Measurements from ENCODE around the gene PTPN11.
"Not testable (repeated sequence)": the region's sequence is repeated elsewhere in the genome, so short reads cannot be mapped to it uniquely, and the experiment has no call there.

The PTPN11 gene

DNA sequence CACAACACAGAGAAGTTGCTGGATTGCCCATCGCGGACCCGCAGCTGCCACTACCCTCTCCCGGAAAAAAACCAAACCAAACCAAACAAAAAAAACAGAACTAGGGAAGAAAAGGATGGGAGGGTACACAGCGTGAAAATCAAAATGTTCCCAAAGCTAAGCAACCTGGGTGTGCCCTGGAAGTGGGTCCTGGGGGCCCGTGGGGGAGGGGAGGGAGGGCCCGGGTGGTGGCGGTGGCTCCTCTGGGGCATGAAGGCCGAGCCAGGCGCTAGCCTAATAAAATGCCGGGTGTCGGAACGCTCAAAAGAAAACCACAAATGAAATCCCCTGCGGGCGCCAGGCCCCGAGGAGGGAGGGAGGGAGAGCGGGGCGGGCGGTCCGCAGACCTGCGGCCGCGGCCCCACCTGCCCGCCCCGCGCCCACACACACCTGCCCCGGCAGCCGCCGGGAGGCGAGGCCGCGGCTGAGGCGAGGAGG is 37.3 kb upstream of the PTPN11 start:
- TF ChIP-seq, protein P1, sequence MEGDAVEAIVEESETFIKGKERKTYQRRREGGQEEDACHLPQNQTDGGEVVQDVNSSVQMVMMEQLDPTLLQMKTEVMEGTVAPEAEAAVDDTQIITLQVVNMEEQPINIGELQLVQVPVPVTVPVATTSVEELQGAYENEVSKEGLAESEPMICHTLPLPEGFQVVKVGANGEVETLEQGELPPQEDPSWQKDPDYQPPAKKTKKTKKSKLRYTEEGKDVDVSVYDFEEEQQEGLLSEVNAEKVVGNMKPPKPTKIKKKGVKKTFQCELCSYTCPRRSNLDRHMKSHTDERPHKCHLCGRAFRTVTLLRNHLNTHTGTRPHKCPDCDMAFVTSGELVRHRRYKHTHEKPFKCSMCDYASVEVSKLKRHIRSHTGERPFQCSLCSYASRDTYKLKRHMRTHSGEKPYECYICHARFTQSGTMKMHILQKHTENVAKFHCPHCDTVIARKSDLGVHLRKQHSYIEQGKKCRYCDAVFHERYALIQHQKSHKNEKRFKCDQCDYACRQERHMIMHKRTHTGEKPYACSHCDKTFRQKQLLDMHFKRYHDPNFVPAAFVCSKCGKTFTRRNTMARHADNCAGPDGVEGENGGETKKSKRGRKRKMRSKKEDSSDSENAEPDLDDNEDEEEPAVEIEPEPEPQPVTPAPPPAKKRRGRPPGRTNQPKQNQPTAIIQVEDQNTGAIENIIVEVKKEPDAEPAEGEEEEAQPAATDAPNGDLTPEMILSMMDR (conservative IDR thresholded peaks at IDR 0.05; ENCODE audit: low read depth, low read length), result no peak
- H3K4me3 ChIP-seq (ENCODE audit: low read length), result peak overlapping the region; percentile 75
- no peak for DNase-seq (ENCODE audit: low read depth)

DNA sequence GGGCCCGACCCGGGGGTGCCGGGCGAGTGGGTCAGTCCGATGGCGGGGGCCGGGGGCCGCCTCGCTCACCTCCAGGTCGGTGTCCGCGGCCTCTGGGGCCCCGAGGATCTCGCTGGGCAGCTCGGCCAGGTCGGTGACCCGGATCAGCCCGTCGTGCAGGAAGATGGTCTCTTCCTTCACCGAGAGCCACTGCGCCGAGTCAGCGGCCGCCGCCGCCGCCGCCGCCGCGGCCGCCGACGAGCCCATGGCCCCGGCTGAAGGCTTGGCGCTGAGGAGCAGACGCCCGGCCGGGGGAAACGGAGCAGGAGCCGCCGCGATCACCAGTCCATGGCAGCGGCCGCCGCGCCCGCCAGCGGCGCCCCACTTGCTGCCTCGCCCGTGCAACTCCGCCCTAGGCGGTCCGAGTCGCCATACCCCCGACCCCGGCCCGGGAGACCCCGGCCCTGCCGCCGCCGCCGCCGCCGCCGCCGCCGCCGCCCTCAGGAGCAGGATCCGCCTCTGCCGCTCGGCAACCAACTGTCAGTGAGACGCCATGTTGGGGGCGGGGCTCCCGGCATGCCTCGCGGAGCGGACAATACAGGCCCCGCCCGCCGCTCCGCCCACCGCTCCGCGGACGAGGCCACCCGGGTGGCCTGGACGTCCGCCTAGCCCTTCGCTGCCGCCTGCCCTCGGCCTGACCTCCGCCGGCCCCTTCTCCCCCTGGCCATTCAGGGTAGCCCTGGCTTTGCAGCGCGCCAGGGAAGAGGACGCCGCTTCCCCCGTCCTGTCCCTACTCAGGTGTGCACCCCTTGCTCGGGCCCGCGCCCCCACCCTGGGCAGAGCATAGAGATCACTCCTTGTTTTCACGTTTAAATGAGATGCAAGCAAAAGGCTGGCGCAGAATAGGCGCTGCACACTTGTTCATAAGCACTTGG is 36.6 kb upstream of the PTPN11 start, which contains the start of gene HECTD4:
HECTD4 (minus strand) TSS at position 549 of the 914 bp plus-strand sequence; CDS start at position 246, 303 bp downstream.
- peak within 1 kb of the TSS; percentile 75 for H3K4me3 ChIP-seq (ENCODE audit: low read length)
- TF ChIP-seq, protein P1 (conservative IDR thresholded peaks at IDR 0.05; ENCODE audit: low read depth, low read length), result no peak
- peak; percentile 53 for DNase-seq (ENCODE audit: low read depth)

DNA sequence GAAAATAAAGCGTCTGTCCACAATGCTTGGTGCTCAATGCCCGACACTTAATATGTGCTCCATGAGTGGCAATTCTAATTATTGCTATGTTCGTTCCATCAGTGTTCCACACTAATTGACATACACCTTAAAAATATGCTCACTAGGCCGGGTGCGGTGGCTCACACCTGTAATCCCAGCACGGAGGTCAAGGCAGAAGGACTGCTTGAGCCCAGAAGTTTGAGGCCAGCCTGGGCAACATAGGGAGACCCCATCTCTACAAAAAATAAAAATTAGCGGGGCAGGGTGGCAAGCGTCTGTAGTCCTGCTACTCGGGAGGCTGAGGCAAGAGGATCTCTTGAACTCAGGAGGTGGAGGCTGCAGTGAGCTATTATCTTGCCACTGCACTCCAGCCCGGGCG is 35.9 kb upstream of the PTPN11 start:
- H3K4me3 ChIP-seq (ENCODE audit: low read length), result peak overlapping the region; percentile 69
- TF ChIP-seq, protein P1 (conservative IDR thresholded peaks at IDR 0.05; ENCODE audit: low read depth, low read length), result no peak
- DNase-seq (ENCODE audit: low read depth), result no peak

DNA sequence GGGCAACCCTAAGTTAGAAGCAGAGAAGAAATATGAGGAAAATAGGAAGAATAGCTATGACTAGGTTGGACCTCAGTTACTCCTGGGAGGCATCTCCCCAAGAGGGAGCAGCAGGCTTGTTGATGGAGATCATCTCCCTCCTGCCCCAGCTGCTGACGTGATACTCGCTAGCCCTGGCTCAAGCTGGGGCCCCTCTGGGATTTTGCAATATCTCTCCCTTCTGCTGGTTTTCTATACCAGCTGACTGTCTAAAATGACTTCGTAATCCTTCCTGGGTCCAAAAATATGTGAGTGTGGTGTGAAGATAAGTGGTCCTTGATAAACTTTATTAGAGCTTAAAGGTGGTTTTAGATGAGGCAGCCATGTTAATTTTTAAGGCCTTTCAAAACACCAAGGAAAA is 32.0 kb upstream of the PTPN11 start:
- H3K4me3 ChIP-seq (ENCODE audit: low read length), result no peak overlapping the region
- no peak for DNase-seq (ENCODE audit: low read depth)
- TF ChIP-seq, protein P1 (conservative IDR thresholded peaks at IDR 0.05; ENCODE audit: low read depth, low read length), result no peak

DNA sequence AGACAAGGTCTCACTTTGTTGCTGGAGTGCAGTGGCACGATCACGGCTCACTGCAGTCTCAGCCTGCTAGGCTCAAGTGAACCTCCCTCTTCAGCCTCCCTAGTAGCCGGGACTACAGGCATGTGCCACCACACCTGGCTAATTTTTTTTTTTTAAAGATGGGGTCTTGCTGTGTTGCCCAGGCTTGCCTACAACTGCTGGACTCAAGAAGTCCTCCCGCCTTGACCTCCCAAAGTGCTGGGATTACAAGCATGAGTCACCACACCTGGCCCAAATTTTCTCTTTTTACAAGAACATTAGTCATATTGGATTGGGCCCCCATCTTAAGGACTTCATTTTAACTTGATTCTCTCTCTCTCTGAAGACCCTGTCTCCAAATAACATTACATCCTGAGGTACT is 29.5 kb upstream of the PTPN11 start:
- no peak overlapping the region for H3K4me3 ChIP-seq (ENCODE audit: low read length)
- no peak for DNase-seq (ENCODE audit: low read depth)
- TF ChIP-seq, protein P1 (conservative IDR thresholded peaks at IDR 0.05; ENCODE audit: low read depth, low read length), result no peak

DNA sequence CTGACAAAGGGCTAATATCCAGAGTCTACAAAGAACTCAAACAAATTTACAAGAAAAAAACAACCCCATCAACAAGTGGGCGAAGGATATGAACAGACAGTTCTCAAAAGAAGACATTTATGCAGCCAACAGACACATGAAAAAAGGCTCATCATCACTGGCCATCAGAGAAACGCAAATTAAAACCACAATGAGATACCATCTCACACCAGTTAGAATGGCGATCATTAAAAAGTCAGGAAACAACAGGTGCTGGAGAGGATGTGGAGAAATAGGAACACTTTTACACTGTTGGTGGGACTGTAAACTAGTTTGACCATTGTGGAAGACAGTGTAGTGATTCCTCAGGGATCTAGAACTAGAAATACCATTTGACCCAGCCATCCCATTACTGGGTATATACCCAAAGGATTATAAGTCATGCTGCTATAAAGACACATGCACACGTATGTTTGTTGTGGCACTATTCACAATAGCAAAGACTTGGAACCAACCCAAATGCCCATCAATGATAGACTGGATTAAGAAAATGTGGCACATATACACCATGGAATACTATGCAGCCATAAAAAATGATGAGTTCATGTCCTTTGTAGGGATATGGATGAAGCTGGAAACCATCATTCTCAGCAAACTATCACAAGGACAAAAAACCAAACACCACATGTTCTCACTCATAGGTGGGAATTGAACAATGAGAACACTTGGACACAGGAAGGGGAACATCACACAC is 28.7 kb upstream of the PTPN11 start:
- DNase-seq (ENCODE audit: low read depth); H3K4me3 ChIP-seq (ENCODE audit: low read length): not testable (repeated sequence)

DNA sequence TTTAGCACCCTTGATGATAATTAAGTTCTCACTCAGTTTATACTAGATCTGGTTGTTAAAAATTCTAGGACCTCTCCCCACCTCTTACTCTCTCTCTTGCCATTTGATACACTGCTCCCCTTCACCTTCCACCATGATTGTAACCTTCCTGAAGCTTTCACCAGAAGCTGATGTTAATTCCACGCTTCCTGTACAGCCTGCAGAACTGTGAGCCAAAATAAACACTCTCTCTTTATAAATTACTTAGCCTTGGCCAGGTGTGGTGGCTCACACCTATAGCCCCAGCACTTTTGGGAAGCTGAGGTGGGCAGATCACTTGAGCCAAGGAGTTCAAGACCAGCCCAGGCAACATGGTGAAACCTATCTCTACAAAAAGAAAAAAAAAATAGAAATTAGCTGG is 25.4 kb upstream of the PTPN11 start:
- H3K4me3 ChIP-seq (ENCODE audit: low read length), result no peak overlapping the region
- no peak for DNase-seq (ENCODE audit: low read depth)
- TF ChIP-seq, protein P1 (conservative IDR thresholded peaks at IDR 0.05; ENCODE audit: low read depth, low read length), result no peak
